ELF-1 (cell line): ENCODE measurements around the gene FBXW8.

ENCODE experiments used
- DNase-seq: peaks from one replicate; pipeline ENCODE4 v3.0.0-alpha.2; 2016; ENCODE audit warnings: low read depth, low spot score

The FBXW8 gene

DNA sequence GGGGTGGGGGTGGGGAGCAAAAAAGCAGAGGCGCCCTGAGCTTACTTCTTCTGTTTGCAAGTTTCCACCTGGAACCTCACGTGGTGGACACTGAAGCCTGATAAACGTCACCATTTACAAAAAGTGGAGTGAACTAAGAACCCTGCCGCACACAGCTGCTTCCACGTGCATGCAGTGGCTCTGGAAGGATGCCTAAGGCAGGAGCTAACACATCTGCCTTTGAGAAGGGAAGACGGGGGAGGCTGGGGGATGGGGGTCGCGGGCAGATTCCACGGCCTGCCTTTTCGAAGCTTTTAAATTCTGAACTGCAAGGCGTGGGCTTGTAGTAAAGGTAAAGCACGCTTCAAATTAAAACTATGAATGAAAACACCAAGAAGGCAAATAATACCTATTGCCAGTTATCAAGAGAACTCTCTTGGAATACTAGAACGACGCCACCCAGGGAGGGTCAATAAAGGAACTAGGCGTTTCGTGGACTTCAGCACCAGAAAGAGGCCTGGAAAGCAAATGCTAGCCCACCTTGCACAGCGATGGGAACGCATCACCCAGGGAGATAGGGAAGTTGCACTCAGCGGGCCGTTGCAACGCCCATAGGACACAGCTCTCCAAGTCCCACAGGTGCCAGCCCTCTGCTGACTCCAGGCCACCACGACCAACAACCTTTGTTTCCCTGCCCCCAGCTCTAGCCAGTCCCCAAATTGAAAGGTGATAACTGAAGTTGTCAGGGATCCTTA, 126.7 kb downstream of the FBXW8 start:
- no peak for DNase-seq

- no peak for DNase-seq
Measured at GRCh38 chr12:117038023-117038680, 127.4 kb downstream of the FBXW8 start.

DNA sequence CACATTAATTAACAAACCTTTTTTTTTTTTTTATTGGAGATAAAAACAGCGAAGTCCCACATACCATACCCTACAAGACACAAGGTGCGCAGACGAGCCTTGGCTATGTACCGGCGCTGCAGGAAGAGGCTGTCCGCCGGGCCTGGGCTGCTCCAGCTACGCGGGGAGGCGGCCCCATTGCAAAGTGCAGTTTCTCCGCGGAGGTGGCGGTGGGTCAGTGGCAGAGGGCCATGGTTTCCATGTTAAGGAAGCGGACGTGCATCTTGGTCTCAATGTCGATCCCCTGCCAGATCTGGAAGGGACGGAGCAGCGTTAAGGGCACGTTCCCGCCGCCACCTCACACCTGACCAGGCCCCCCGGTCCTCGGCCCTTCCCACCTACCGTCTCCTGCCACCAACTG, 128.2 kb downstream of the FBXW8 start:
- DNase-seq = no peak

- no peak for DNase-seq
Measured at GRCh38 chr12:117039891-117040309, 129.2 kb downstream of the FBXW8 start.

GRCh38 chr12:117040496-117040895, 129.7 kb downstream of the FBXW8 start:
- DNase-seq = no peak

DNA sequence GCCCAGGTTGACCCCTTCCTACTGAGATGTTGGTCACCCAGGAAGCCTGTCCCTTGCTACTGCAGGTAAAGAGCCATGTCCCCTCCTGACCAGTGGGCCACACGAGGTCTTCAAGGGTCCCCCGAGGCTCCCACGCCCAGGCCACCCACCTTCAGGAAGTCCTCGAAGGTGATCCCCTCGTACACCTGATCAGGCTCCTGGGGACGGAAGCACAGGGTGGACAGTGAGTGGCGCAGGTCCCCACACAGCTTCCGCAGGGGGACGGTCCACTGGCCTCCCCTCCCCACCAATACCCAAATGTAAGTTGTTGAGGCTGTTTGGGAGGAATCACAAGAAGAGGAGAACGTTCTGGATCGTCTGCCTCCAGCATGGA, 131.0 kb downstream of the FBXW8 start:
- DNase-seq = no peak

DNA sequence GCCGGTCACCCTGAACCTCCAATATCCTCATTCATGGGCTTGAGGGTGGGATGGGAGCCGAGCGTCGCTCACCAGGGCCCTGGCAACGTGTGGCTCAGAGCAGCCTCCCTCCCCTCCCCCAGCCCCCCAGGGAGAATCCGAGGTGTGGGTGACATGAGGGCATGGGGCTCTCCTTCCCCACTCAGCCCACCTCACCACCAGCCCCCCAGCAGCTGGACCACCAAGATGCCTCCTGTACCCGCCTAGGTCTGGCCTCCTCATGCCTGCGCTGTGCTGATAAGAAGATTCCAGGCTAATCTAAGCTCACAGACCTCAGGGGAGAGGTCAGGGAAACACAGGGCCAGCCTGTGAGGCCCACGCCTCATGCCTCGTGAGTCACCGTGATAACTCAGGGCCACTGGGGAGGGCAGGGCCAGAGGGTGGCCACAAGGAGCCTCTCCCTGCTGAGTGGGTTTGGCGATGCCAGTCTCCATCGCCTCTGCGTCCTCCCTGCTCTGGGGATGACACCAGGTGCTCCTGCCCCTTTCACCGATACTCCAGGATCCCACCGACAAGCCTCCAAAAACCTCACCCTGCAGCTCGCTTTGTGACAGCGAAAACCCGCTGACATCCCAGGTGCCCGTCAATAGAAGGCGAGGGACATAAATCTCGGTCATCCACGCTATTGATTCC, 131.6 kb downstream of the FBXW8 start:
- DNase-seq = peak; percentile 54

- no peak for DNase-seq
Measured at GRCh38 chr12:117042862-117043261, 132.1 kb downstream of the FBXW8 start.

DNA sequence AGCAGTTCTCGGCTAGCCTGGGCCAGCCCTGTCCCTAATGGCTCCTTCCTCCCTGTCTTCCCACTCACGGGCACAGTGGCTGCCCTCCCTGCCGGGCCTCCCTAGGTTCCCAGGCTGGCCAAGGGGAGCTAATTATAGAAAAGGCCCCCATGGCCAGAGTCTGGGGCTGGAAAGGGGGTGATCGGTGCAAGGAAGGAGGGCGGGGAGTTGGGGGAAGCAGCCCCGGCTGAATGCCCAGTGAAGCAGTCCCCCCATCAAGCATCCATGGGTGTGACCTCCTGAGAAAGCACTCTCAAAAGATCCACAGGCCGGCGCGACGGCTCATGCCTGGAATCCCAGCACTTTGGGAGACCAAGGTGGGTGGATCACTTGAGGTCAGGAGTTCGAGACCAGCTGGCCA, 133.6 kb downstream of the FBXW8 start:
- DNase-seq = no peak

DNA sequence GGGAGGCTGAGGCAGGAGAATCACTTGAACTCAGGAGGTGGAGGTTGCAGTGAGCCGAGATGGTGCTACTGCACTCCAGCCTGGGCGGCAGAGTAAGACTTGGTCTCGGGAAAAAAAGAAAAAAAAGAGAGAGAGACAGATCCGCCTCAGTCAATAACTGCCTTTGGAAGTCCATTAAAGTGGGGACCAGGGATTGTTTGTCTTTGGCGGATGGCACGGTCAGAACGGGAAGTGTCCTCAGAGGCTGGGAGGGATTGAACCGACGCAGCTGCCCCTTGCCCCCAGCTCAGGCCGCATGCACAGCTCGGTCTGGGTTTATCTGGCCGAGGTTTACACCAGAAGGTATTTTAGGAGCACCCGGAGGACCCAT, 134.0 kb downstream of the FBXW8 start:
- no peak for DNase-seq

DNA sequence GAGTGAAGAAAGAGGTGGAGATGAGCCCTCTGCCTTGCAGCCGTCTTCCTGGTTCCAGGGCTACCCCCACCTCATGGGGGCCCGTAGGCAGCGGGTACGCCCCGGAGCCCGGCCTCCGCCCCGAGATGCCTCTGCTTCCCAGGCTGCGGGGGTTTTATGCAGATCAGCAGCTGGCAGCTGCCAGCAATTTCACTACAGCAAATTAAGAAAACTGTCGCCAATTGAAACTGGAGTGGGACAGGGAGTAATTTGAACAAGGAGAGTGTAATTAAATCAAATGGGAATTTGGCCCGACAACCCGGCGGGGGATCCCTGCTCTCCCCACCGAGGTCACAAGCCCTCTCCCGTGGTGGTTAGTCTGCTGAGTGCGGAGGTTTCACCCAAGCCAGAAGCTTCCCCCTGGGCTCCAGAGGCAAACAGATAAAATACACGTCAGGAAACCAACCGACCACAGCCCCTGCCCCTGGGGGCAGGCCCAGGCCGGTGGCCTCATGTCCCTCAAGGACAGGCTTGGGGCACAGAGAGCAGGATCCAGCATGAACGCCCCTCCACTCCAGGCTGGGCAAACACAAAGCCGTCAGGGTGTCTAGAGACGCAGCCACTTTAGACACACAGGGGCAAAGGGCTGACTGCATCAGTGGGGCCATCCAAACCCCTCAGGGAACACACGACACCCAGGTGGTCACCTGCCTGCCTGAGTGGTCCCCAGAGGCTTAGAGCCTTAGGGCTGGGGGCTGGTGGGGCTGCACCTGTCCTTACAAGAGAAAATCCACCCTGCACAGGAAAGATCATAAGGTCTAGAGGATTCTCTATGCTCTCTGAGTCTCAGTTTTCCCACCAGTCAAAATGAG, 134.6 kb downstream of the FBXW8 start:
- peak; percentile 30 for DNase-seq

DNA sequence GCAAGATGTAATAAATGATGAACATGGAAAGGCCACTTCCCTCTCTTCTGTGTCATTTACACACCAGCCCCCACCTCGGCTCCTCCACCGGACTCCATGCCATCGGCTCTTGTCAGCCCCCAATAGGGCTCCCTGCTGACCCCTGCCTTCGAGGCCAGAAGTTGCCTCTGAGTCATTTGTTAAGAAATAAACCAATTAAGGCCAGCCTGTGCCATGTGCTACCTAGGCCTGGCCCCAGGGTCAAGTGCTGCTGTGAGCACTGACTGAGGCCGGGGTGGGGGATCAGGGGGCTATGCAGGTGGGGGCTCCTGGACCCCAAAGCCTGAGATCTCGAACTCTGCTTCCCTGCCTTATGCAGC, 135.2 kb downstream of the FBXW8 start:
- DNase-seq = peak; percentile 52

DNA sequence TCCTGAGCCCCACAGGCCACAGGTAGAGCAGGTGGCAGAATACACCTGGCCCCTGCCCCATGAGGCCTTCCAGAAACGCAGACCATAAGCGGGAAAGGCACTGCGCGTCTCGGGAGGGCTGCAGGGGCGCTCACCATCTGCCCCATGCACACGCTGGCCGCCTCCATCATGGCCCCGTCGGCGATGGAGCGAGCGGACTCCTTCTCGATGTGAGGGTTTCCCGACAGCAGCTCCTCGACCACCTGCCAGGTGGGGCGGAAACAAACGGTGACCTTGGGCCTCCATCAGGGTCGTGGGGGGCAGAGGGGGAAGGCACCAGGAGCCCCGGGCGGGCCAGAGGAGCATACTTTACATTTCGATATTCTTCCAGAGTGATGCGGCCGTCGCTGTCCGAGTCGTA, 135.7 kb downstream of the FBXW8 start:
- DNase-seq = no peak

- no peak for DNase-seq
Measured at GRCh38 chr12:117046861-117047530, 136.2 kb downstream of the FBXW8 start.

- peak; percentile 55 for DNase-seq
Measured at GRCh38 chr12:117047810-117048584, 137.2 kb downstream of the FBXW8 start.

DNA sequence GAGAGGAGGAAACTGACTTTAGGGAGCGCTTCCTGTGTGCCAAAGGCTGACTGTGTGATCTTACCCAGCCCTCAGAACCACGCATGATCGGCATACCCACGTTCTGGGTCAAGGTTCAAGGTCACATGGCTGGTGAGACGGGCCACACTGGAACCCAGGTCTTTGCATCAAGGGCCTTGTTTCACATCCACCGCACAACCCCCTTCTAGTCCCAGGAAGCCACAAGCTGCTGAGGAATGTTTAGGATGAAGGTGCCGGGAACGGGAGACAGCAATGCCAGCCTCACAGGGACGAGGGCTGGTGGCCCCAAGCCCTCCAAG, 137.8 kb downstream of the FBXW8 start:
- no peak for DNase-seq

GRCh38 chr12:117049295-117049694, 138.5 kb downstream of the FBXW8 start:
- no peak for DNase-seq

DNA sequence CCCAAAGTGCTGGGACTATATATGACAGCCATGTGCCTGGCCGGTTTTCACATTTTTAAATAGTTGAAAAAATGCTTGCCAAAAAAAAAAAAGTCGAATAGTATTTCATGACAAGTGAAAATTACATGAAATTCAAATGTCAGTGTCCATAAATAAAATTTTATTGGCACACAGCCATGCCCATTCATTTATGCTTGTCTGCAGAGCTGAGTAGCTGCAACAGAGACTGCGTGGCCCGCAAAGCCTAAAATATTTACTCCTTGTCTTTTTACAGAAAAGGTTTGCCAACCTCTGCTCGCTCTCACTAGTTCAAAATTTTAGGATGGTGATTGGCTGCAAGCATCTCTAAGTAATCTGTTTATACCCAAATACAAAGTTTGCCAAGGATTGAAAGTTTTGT, 139.3 kb downstream of the FBXW8 start:
- no peak for DNase-seq

GRCh38 chr12:117051380-117051779, 140.6 kb downstream of the FBXW8 start:
- DNase-seq = no peak

DNA sequence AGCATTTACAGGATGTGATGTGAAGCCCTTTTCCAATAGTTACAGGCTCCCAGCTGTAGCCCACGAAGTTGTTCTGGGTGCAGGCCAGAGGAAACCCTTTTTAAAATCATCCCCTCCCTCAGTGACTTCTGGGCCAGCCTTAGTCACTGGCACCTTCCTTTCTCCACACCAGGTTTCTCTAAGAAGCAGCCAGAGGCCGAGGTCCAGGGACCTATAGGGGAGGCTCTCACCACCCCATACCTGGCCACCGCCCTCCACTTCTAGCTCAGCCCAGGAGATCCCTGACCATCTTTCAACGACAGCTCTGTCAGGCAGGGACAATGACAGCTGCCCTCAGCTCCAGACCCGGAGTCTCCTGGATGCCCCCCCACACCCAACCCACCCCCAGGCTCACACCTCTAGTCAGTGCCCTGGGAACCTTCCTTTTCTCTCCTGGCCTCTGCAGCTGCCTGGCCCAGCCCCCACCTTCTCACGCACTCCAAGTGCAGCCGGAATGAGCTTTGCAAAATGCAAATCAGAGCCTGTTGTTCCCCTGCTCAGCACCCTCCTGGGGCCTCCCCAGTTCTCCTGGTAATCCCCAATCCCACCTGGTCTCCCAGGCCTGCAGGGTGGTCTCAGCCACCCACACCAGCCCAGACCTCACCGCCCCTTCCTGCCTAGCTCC, 141.8 kb downstream of the FBXW8 start:
- DNase-seq = no peak

- no peak for DNase-seq
Measured at GRCh38 chr12:117053050-117053400, 142.3 kb downstream of the FBXW8 start.
